T47D (cell line): ENCODE measurements around the gene METTL22.

Experiments
- DNase-seq, 2 experiments: peaks; one replicate each; pipeline versions ENCODE4 v3.0.0 to v3.0.0-alpha.2; 2011 to 2012; ENCODE audit warnings: low read depth in 1 of 2, low spot score in 1 of 2
- JUND ChIP-seq: IDR thresholded peaks from 2 replicates; pipeline ENCODE4 v1.6.1; 2012; ENCODE audit warnings: low read depth
- in situ Hi-C: cut with HindIII; loops from 2 replicates; pipeline ENCODE4 v1.10.0; 2016; ENCODE audit warnings: low sequenced_read_pairs, low pct_unique_long_range_greater_than_20kb

METTL22 gene

GRCh38 chr16:8682551-8683259, 61.2 kb downstream of the METTL22 start:
- DNase-seq: no peak
- no peak for TF ChIP-seq JUND
- in situ Hi-C loops: no loop called here

- TF ChIP-seq JUND: no peak
- in situ Hi-C loops: no loop called here
- DNase-seq: no peak
Measured at GRCh38 chr16:8683640-8684039, 62.1 kb downstream of the METTL22 start.

- in situ Hi-C loops: no loop called here
- no peak for DNase-seq
- no peak for TF ChIP-seq JUND
Measured at GRCh38 chr16:8685617-8686016, 64.1 kb downstream of the METTL22 start.

GRCh38 chr16:8686031-8686621, 64.6 kb downstream of the METTL22 start:
- in situ Hi-C loops: no loop called here
- DNase-seq: peak; percentile 56 to 85
- no peak for TF ChIP-seq JUND

GRCh38 chr16:8686879-8687278, 65.4 kb downstream of the METTL22 start:
- no peak for TF ChIP-seq JUND
- in situ Hi-C loops: no loop called here
- no peak for DNase-seq

- in situ Hi-C loops: no loop called here
- TF ChIP-seq JUND: no peak
- DNase-seq: no peak
Measured at GRCh38 chr16:8689686-8690085, 68.2 kb downstream of the METTL22 start.

- no peak for TF ChIP-seq JUND
- in situ Hi-C loops: no loop called here
- no peak for DNase-seq
Measured at GRCh38 chr16:8691728-8692127, 70.2 kb downstream of the METTL22 start.

GRCh38 chr16:8694795-8695728, 73.6 kb downstream of the METTL22 start:
- in situ Hi-C loops: no loop called here
- TF ChIP-seq JUND: no peak
- no peak for DNase-seq

GRCh38 chr16:8696880-8697279, 75.4 kb downstream of the METTL22 start:
- no peak for DNase-seq
- in situ Hi-C loops: no loop called here
- TF ChIP-seq JUND: no peak

GRCh38 chr16:8697965-8698364, 76.5 kb downstream of the METTL22 start:
- no peak for DNase-seq
- TF ChIP-seq JUND: no peak
- in situ Hi-C loops: no loop called here
